Midbrain (tissue), 1 donor: Measurements from ENCODE around the gene SUB1.

Experiments
- DNase-seq: peaks from one replicate; lab custom pipeline; 2025; lab: John Stamatoyannopoulos, UW

SUB1 gene

DNA sequence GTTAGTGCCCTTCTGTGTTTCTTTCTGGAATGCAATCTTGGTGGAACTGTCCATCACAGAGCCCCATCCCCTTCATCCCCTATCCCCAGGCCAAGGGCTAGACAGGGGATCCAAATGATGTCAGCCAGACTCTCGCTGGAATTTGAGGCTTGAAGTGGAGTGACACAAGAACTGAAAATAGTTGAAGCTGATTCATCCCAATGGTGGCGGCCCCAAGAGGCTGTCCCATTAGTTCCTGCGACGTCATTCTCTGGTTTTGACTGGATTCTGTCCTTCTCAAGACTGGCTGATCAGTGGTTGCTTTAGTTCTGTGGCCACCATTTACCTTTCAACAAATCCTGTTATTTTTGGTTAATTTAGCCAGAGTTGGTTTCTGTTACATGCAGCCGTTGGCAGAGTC is 59.9 kb downstream of the SUB1 start:
- no peak for DNase-seq

- DNase-seq: no peak
Measured at GRCh38 chr5:32646061-32646969, 61.0 kb downstream of the SUB1 start.

- DNase-seq: no peak
Measured at GRCh38 chr5:32651088-32651487, 65.7 kb downstream of the SUB1 start.

DNA sequence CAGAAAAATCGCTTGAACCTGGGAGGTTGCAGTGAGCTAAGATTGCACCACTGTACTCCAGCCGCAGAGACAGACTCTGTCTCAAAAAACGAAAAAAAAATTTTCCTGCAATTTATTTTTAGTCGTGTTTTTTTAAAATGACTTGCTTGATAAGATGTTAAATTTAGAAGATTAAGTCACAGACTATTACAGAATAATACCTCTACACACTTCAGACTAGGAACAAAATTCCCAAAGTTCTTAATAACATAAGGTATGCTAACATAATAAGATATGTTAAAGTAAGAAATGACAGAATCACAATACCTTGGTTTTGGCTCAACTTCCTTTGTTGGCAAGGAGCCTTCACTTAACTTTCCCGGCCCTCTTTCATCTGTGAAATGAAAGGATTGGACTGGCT is 66.3 kb downstream of the SUB1 start:
- no peak for DNase-seq
